NK-92 (cell line): Measurements from ENCODE around the gene AFF2.

Experiments used
- DNase-seq: peaks from one replicate; lab custom pipeline; 2025; ENCODE audit not compliant: unreplicated experiment; lab: John Stamatoyannopoulos, UW

The AFF2 gene

GRCh38 chrX:148500423-148501385 is at the start of gene AFF2:
Gene AFF2 (plus strand): TSS chrX:148500617. CDS start chrX:148501098, 481 bp downstream.
- DNase-seq = no peak

- DNase-seq = no peak
Observed at GRCh38 chrX:148457279-148457678, 43.1 kb upstream of the AFF2 start.

GRCh38 chrX:148459343-148459742 is 41.1 kb upstream of the AFF2 start:
- no peak for DNase-seq

GRCh38 chrX:148466292-148466691 is 34.1 kb upstream of the AFF2 start:
- DNase-seq = no peak

GRCh38 chrX:148470324-148470723 is 30.1 kb upstream of the AFF2 start:
- DNase-seq = no peak

GRCh38 chrX:148474030-148474429 is 26.4 kb upstream of the AFF2 start:
- no peak for DNase-seq

- no peak for DNase-seq
Observed at GRCh38 chrX:148492057-148492456, 8.4 kb upstream of the AFF2 start.

GRCh38 chrX:148495176-148495575 is 5.2 kb upstream of the AFF2 start:
- no peak for DNase-seq

GRCh38 chrX:148498067-148498466 is 2.4 kb upstream of the AFF2 start:
- DNase-seq = no peak

- DNase-seq = no peak
Observed at GRCh38 chrX:148499638-148500422, 587 bp upstream of the AFF2 start.

GRCh38 chrX:148501386-148502066 is 1.1 kb downstream of the AFF2 start:
- DNase-seq = no peak

- DNase-seq = no peak
Observed at GRCh38 chrX:148504506-148504905, 4.1 kb downstream of the AFF2 start.

GRCh38 chrX:148507418-148507817 is 7.0 kb downstream of the AFF2 start:
- no peak for DNase-seq

GRCh38 chrX:148512453-148512852 is 12.0 kb downstream of the AFF2 start:
- no peak for DNase-seq

GRCh38 chrX:148513661-148514060 is 13.2 kb downstream of the AFF2 start:
- no peak for DNase-seq

- no peak for DNase-seq
Observed at GRCh38 chrX:148517176-148517575, 16.8 kb downstream of the AFF2 start.

- DNase-seq = no peak
Observed at GRCh38 chrX:148522006-148522405, 21.6 kb downstream of the AFF2 start.

- DNase-seq = no peak
Observed at GRCh38 chrX:148523303-148524080, 23.1 kb downstream of the AFF2 start.

- no peak for DNase-seq
Observed at GRCh38 chrX:148530464-148531077, 30.2 kb downstream of the AFF2 start.

- DNase-seq = no peak
Observed at GRCh38 chrX:148534291-148534690, 33.9 kb downstream of the AFF2 start.
